WI38 (cell line): ENCODE data around the gene PTPRS.
"Not testable (repeated sequence)": the region's sequence is repeated elsewhere in the genome, so short reads cannot be mapped to it uniquely, and the experiment has no call there.

Source experiments
- H3K4me3 ChIP-seq: 2 replicates; pipeline ENCODE4 v1.5.1; 2011; ENCODE audit warnings: low read depth, mild to moderate bottlenecking, control low read depth, low read length
- CTCF ChIP-seq: IDR thresholded peaks from 2 replicates; pipeline ENCODE4 v1.5.1; 2012; ENCODE audit warnings: low read depth, mild to moderate bottlenecking, control low read depth, low read length

PTPRS gene

GRCh38 chr19:5340637-5341447 is at the start of gene PTPRS:
Gene PTPRS, minus strand, starts transcription at chr19:5340812. Its CDS starts 54,672 bp downstream, at chr19:5286140.
- TF ChIP-seq CTCF, result no peak
- H3K4me3 ChIP-seq, result peak within 1 kb of the TSS; percentile 66

DNA sequence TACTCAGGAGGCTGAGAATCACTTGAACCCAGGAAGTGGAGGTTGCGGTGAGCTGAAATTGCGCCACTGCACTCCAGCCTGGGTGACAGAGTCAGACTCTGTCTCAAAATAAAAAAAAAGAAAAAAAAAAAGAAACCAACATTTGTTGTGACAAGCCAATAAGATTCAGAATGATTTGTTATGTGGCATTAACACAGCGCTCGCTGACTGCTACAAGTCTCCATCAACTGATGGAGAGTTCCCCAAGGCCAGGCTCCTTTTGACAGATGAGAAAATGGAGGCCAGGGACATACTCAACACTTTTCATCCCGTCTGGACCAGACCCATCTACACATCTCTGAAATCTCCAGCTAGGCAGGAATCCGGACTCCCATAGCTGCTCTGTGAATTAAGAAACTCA is 48.7 kb upstream of the PTPRS start:
- TF ChIP-seq CTCF, result no peak
- no peak overlapping the region for H3K4me3 ChIP-seq

GRCh38 chr19:5387472-5387871 is 46.9 kb upstream of the PTPRS start:
- no peak overlapping the region for H3K4me3 ChIP-seq
- no peak for TF ChIP-seq CTCF

GRCh38 chr19:5386841-5387240 is 46.2 kb upstream of the PTPRS start:
- no peak for TF ChIP-seq CTCF

GRCh38 chr19:5381197-5381596 is 40.6 kb upstream of the PTPRS start:
- not testable (repeated sequence) for H3K4me3 ChIP-seq

More at GRCh38 chr19:5386841-5387240, 46.2 kb upstream of the PTPRS start:
- H3K4me3 ChIP-seq, result no peak overlapping the region

DNA sequence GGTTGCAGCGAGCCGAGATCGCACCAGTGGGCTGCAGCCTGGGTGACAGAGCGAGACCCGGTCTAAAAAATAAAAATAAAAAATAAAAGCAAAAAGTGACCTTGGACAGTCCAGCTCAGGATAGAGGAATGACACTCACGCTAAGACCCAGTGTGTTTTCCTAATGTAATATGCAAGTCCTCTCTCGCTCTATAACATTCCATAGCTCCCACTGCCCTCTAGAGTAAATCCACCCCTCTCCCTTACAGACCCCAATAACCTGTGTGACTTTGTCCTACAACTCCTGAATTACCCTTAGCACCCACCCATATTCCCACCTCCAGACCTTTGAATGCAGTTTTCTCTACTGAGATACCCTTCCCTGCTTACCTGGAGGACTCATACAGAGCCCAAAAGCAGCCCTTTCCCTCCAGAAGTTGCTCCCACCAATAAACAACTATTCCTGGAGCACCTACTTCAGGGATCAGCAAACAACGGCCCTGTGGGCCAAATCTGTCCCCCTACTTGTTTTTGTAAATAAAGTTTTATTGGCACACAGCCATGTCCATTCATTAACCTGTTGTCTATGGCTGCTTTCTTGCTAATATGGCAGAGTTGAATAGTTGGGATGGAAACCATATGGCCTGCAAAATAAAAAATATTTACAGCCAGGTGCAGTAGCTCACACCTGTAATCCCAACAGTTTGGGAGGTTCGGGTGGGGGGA is 39.8 kb upstream of the PTPRS start:
- H3K4me3 ChIP-seq, result no peak overlapping the region
- no peak for TF ChIP-seq CTCF

DNA sequence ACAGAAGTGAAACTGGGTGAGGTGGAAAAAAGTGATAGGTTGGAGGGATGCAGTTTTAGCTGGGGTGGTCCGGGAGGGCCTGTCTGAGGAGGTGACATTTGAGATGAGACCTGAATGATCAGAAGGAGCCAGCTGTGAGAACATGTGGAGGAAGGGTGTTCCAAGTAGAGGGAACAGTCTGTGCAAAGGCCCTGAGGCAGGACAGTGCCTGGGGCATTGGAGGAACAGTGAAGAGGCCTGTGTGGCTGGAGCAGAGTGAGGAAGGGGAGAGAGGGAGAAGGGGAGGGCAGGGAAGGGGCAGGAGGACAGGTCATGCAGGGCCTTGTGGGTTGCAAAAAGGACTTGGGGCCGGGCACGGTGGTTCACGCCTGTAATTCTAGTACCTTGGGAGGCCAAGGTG is 36.3 kb upstream of the PTPRS start:
- no peak for TF ChIP-seq CTCF
- no peak overlapping the region for H3K4me3 ChIP-seq
